Measurements from ENCODE around the gene ARHGAP6.

Gene ARHGAP6

DNA sequence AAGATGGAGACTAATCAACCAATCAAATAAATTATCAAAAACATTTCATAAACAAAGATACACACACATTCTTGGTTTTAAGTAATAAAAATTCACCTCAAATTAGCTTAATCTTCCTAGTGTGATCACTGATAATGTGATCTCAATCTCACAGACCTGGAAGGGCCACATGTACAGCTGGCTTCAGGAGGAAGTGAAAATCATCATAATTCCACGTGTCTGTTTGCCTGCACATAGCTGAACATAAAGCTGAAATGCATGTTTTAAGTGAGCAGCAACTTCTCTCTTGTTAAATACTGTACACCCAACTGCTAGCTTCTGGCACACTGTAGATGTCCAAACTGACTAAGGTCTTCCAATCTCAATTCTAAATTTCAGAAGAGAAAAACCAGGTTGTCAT, 53.8 kb downstream of the ARHGAP6 start:
- TF ChIP-seq, protein P1, sequence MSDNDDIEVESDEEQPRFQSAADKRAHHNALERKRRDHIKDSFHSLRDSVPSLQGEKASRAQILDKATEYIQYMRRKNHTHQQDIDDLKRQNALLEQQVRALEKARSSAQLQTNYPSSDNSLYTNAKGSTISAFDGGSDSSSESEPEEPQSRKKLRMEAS (IDR thresholded peaks at IDR 0.05; ENCODE audit: low read depth, low read length): no peak
- H3K4me3 ChIP-seq (ENCODE audit: low read depth, low read length): no peak overlapping the region
- DNase-seq (ENCODE audit: low read depth): no peak

DNA sequence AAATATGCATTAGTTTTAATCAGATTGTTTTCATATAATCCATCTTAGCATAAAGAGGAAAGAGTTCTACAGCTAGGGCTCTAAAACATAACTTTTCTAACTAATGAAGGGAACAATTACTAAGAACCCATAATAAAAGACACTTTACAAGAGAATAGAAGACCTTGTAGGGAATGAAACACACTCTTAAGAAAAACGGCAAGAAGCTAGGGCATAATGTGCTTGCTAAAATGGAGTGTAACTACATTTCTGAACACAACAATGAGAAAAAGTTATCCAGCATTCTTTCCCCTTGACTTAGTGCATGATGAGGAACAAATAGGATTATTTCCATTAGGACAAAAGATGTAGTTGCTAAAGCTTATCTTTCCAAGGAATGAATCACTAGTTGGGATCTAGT, 54.6 kb downstream of the ARHGAP6 start:
- DNase-seq (ENCODE audit: low read depth): no peak
- TF ChIP-seq, protein P2, sequence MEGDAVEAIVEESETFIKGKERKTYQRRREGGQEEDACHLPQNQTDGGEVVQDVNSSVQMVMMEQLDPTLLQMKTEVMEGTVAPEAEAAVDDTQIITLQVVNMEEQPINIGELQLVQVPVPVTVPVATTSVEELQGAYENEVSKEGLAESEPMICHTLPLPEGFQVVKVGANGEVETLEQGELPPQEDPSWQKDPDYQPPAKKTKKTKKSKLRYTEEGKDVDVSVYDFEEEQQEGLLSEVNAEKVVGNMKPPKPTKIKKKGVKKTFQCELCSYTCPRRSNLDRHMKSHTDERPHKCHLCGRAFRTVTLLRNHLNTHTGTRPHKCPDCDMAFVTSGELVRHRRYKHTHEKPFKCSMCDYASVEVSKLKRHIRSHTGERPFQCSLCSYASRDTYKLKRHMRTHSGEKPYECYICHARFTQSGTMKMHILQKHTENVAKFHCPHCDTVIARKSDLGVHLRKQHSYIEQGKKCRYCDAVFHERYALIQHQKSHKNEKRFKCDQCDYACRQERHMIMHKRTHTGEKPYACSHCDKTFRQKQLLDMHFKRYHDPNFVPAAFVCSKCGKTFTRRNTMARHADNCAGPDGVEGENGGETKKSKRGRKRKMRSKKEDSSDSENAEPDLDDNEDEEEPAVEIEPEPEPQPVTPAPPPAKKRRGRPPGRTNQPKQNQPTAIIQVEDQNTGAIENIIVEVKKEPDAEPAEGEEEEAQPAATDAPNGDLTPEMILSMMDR (IDR thresholded peaks at IDR 0.05; ENCODE audit: low read depth, low read length): no peak
- TF ChIP-seq MYC (IDR thresholded peaks at IDR 0.05; ENCODE audit: low read depth, low read length) (no peak), POLR2A (IDR thresholded peaks at IDR 0.05; ENCODE audit: extremely low read depth, insufficient read length) (no peak)
- TF ChIP-seq, protein P1 (IDR thresholded peaks at IDR 0.05; ENCODE audit: low read depth, low read length): no peak
- H3K4me3 ChIP-seq (ENCODE audit: low read depth, low read length): no peak overlapping the region

- DNase-seq (ENCODE audit: low read depth): no peak
- no peak for TF ChIP-seq MYC (IDR thresholded peaks at IDR 0.05; ENCODE audit: low read depth, low read length)
- TF ChIP-seq, protein P2 (IDR thresholded peaks at IDR 0.05; ENCODE audit: low read depth, low read length): no peak
- no peak for TF ChIP-seq POLR2A (IDR thresholded peaks at IDR 0.05; ENCODE audit: extremely low read depth, insufficient read length)
- TF ChIP-seq, protein P1 (IDR thresholded peaks at IDR 0.05; ENCODE audit: low read depth, low read length): no peak
- no peak overlapping the region for H3K4me3 ChIP-seq (ENCODE audit: low read depth, low read length)
These were observed 56.6 kb downstream of the ARHGAP6 start for GRCh38 chrX:11609109-11609508.

GRCh38 chrX:11606408-11606807, 59.3 kb downstream of the ARHGAP6 start:
- DNase-seq (ENCODE audit: low read depth): no peak
- TF ChIP-seq MYC (IDR thresholded peaks at IDR 0.05; ENCODE audit: low read depth, low read length) (no peak), POLR2A (IDR thresholded peaks at IDR 0.05; ENCODE audit: extremely low read depth, insufficient read length) (no peak)
- TF ChIP-seq, protein P2 (IDR thresholded peaks at IDR 0.05; ENCODE audit: low read depth, low read length): no peak
- TF ChIP-seq, protein P1 (IDR thresholded peaks at IDR 0.05; ENCODE audit: low read depth, low read length): no peak
- H3K4me3 ChIP-seq (ENCODE audit: low read depth, low read length): no peak overlapping the region

- no peak for DNase-seq (ENCODE audit: low read depth)
- no peak overlapping the region for H3K4me3 ChIP-seq (ENCODE audit: low read depth, low read length)
- TF ChIP-seq MYC (IDR thresholded peaks at IDR 0.05; ENCODE audit: low read depth, low read length) (no peak), POLR2A (IDR thresholded peaks at IDR 0.05; ENCODE audit: extremely low read depth, insufficient read length) (no peak)
- TF ChIP-seq, protein P1 (IDR thresholded peaks at IDR 0.05; ENCODE audit: low read depth, low read length): no peak
- TF ChIP-seq, protein P2 (IDR thresholded peaks at IDR 0.05; ENCODE audit: low read depth, low read length): no peak
These were observed 65.1 kb downstream of the ARHGAP6 start for GRCh38 chrX:11600578-11600977.

- DNase-seq (ENCODE audit: low read depth): no peak
- no peak overlapping the region for H3K4me3 ChIP-seq (ENCODE audit: low read depth, low read length)
- TF ChIP-seq, protein P1 (IDR thresholded peaks at IDR 0.05; ENCODE audit: low read depth, low read length): no peak
- TF ChIP-seq, protein P2 (IDR thresholded peaks at IDR 0.05; ENCODE audit: low read depth, low read length): no peak
- TF ChIP-seq POLR2A (IDR thresholded peaks at IDR 0.05; ENCODE audit: extremely low read depth, insufficient read length) (no peak), MYC (IDR thresholded peaks at IDR 0.05; ENCODE audit: low read depth, low read length) (no peak)
These were observed 68.2 kb downstream of the ARHGAP6 start for GRCh38 chrX:11597479-11597878.
